Fibroblast of lung (primary cell): Measurements from ENCODE around the gene BDH1.

Source experiments
- CTCF ChIP-seq, 2 donors: IDR thresholded peaks in 1 of 2; conservative IDR thresholded peaks in 1 of 2; 1 replicate in 1 of 2; 2 replicates in 1 of 2; pipeline ENCODE4 v1.5.1; 2011 to 2012; ENCODE audit warnings: low read length in 2 of 2, control low read depth in 1 of 2, inconsistent platforms in 1 of 2, low read depth in 1 of 2, mild to moderate bottlenecking in 1 of 2
- EZH2 ChIP-seq: IDR thresholded peaks from 2 replicates; pipeline ENCODE4 v1.5.1; 2012; ENCODE audit warnings: low read length, control low read depth, mild to moderate bottlenecking; ENCODE audit errors: missing control alignments

GRCh38 chr3:197576838-197577237 lies 21.1 kb upstream of the BDH1 start:
- TF ChIP-seq EZH2 (no peak), CTCF (conservative IDR thresholded peaks at IDR 0.05 in 1 of 2, IDR thresholded peaks at IDR 0.05 in 1 of 2; ENCODE audit: low read depth in 1 of 2, low read length in 2 of 2) (no peak)
